ENCODE results near the gene XIRP2.

DNA sequence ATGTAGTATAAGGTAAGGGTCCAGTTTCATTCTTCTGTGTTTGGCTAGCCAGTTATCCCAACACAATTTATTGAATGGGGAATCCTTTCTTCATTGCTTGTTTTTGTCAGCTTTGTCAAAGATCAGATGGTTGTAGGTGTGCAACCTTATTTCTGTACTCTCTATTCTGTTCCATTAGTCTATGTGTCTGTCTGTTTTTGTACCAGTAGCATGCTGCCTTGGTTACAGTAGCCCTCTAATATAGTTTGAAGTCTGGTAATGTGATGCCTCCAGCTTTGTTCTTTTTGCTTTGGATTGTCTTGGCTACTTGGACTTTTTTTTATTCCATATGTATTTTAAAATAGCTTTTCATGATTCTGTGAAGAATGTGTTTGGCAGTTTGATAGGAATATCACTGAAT lies 222.1 kb downstream of the XIRP2 start:
- TF ChIP-seq, protein P1, sequence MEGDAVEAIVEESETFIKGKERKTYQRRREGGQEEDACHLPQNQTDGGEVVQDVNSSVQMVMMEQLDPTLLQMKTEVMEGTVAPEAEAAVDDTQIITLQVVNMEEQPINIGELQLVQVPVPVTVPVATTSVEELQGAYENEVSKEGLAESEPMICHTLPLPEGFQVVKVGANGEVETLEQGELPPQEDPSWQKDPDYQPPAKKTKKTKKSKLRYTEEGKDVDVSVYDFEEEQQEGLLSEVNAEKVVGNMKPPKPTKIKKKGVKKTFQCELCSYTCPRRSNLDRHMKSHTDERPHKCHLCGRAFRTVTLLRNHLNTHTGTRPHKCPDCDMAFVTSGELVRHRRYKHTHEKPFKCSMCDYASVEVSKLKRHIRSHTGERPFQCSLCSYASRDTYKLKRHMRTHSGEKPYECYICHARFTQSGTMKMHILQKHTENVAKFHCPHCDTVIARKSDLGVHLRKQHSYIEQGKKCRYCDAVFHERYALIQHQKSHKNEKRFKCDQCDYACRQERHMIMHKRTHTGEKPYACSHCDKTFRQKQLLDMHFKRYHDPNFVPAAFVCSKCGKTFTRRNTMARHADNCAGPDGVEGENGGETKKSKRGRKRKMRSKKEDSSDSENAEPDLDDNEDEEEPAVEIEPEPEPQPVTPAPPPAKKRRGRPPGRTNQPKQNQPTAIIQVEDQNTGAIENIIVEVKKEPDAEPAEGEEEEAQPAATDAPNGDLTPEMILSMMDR (IDR thresholded peaks at IDR 0.05; ENCODE audit: insufficient read depth, low read depth, low read length), result no peak
- no peak for TF ChIP-seq EZH2 (IDR thresholded peaks at IDR 0.05; ENCODE audit: insufficient read depth, low read length)
